ENCODE measurements around the gene PPM1H.

PPM1H gene

GRCh38 chr12:62691309-62691708 lies 243.6 kb downstream of the PPM1H start:
- H3K4me3 ChIP-seq (ENCODE audit: low read depth, low read length): no peak overlapping the region
- no peak overlapping the region for H3K27ac ChIP-seq
- peaks cover 57% of the 10 kb centered on the region for H3K36me3 ChIP-seq
- DNase-seq: no peak
- TF ChIP-seq, protein P1, sequence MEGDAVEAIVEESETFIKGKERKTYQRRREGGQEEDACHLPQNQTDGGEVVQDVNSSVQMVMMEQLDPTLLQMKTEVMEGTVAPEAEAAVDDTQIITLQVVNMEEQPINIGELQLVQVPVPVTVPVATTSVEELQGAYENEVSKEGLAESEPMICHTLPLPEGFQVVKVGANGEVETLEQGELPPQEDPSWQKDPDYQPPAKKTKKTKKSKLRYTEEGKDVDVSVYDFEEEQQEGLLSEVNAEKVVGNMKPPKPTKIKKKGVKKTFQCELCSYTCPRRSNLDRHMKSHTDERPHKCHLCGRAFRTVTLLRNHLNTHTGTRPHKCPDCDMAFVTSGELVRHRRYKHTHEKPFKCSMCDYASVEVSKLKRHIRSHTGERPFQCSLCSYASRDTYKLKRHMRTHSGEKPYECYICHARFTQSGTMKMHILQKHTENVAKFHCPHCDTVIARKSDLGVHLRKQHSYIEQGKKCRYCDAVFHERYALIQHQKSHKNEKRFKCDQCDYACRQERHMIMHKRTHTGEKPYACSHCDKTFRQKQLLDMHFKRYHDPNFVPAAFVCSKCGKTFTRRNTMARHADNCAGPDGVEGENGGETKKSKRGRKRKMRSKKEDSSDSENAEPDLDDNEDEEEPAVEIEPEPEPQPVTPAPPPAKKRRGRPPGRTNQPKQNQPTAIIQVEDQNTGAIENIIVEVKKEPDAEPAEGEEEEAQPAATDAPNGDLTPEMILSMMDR (IDR thresholded peaks at IDR 0.05; ENCODE audit: low read depth, low read length): no peak
- no peaks in the 10 kb centered on the region for H3K9me3 ChIP-seq (ENCODE audit: severe bottlenecking)
- H3K27me3 ChIP-seq (ENCODE audit: insufficient read depth, low read depth, severe bottlenecking): no peaks in the 10 kb centered on the region

GRCh38 chr12:62689042-62689839 lies 245.7 kb downstream of the PPM1H start:
- H3K27me3 ChIP-seq (ENCODE audit: insufficient read depth, low read depth, severe bottlenecking): no peaks in the 10 kb centered on the region
- H3K27ac ChIP-seq: no peak overlapping the region
- TF ChIP-seq, protein P1 (IDR thresholded peaks at IDR 0.05; ENCODE audit: low read depth, low read length): no peak
- H3K36me3 ChIP-seq: peaks cover 57% of the 10 kb centered on the region
- DNase-seq: no peak
- H3K9me3 ChIP-seq (ENCODE audit: severe bottlenecking): no peaks in the 10 kb centered on the region
- H3K4me3 ChIP-seq (ENCODE audit: low read depth, low read length): no peak overlapping the region

DNA sequence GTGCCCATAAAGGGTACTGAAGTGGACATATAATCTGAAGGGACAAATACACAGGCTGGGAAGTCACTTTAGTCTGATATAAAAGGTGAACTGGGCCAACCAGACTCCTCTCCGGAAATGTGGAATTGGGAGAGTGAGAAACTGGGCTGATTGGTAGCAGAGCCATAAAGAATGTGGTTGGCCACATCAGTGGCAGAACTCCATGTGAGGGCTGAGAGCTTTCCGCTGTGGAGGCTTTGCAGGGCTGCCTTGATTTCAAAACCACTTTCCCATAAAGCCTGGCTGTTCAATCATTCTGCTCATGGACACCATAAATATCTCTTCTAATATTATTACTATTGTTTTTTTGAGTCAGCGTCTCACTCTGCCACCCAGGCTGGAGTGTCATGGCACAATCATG lies 248.0 kb downstream of the PPM1H start:
- H3K36me3 ChIP-seq: peaks cover 40% of the 10 kb centered on the region
- no peak for DNase-seq
- H3K27me3 ChIP-seq (ENCODE audit: insufficient read depth, low read depth, severe bottlenecking): no peaks in the 10 kb centered on the region
- H3K27ac ChIP-seq: no peak overlapping the region
- H3K9me3 ChIP-seq (ENCODE audit: severe bottlenecking): no peaks in the 10 kb centered on the region
- TF ChIP-seq, protein P1 (IDR thresholded peaks at IDR 0.05; ENCODE audit: low read depth, low read length): no peak
- H3K4me3 ChIP-seq (ENCODE audit: low read depth, low read length): no peak overlapping the region

- no peak for DNase-seq
- no peak overlapping the region for H3K4me3 ChIP-seq (ENCODE audit: low read depth, low read length)
- no peaks in the 10 kb centered on the region for H3K9me3 ChIP-seq (ENCODE audit: severe bottlenecking)
- H3K27ac ChIP-seq: no peak overlapping the region
- TF ChIP-seq, protein P1 (IDR thresholded peaks at IDR 0.05; ENCODE audit: low read depth, low read length): no peak
- peaks cover 22% of the 10 kb centered on the region for H3K36me3 ChIP-seq
- no peaks in the 10 kb centered on the region for H3K27me3 ChIP-seq (ENCODE audit: insufficient read depth, low read depth, severe bottlenecking)
Measured at GRCh38 chr12:62684570-62685295, 250.2 kb downstream of the PPM1H start.

GRCh38 chr12:62683776-62684569 lies 251.0 kb downstream of the PPM1H start:
- H3K27me3 ChIP-seq (ENCODE audit: insufficient read depth, low read depth, severe bottlenecking): no peaks in the 10 kb centered on the region
- no peak overlapping the region for H3K4me3 ChIP-seq (ENCODE audit: low read depth, low read length)
- TF ChIP-seq, protein P1 (IDR thresholded peaks at IDR 0.05; ENCODE audit: low read depth, low read length): no peak
- H3K36me3 ChIP-seq: peaks cover 16% of the 10 kb centered on the region
- no peak for DNase-seq
- no peak overlapping the region for H3K27ac ChIP-seq
- no peaks in the 10 kb centered on the region for H3K9me3 ChIP-seq (ENCODE audit: severe bottlenecking)

All from WERI-Rb-1 (cell line).